NCI-H1092 treated with DMSO at 0.1 percent for 48 hours (cell line): ENCODE results near the gene S100A3.

Source experiments
- DNase-seq: peaks from one replicate; lab custom pipeline; 2025; lab: John Stamatoyannopoulos, UW

The S100A3 gene

DNA sequence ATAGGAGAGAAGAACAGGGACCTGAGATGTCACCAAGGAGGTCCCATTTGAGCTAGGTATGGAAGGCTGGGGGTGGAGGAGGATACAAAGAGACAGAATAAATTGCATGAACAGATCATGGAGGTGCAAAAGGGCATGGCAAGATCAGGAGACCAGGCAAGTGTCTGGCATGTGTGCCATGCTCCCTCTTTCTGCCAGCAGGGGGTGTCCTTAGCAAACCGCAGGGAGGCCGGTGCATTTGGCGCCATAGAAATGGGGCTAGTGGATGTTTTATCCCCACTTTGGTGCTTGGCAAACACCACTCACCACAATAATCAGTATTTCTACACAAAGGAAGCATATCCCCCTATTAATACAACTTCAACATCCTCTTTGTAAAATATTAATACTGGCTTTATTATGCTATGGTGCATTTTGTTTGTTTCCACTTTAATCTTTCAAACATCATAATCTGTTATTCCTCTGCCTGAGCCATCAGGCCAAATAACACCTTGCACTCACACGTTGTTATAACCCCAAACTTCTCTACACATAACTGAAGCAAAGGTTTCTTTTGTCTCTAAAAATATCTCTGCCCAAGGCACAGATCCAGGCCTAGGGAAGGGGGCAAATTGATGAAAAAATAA is 39.2 kb downstream of the S100A3 start:
- DNase-seq, result no peak

GRCh38 chr1:153509036-153509435 is 40.0 kb downstream of the S100A3 start:
- DNase-seq, result no peak

GRCh38 chr1:153507926-153508583 is 41.0 kb downstream of the S100A3 start:
- no peak for DNase-seq

GRCh38 chr1:153506831-153507413 is 42.1 kb downstream of the S100A3 start:
- no peak for DNase-seq

DNA sequence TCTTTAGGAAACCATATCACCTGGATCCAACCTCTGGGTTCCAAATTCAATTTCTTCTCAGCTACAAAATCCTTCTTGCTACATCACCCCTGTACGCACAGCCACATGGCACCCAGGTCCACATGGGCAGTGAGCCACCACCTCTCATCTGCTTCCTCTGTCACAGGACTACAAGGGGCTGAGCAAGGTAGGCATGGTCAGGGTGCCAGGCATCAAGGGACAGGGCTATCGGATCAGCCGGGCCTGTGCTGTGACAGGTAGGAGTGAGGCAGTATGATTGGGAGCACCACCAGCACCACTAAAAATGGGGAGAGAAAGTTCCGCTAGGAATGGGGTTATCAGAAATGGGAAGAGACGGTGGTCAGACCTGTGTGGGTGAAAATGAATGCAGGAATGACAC is 42.7 kb downstream of the S100A3 start:
- DNase-seq, result no peak

- no peak for DNase-seq
Measured at GRCh38 chr1:153505576-153505975, 43.5 kb downstream of the S100A3 start.

DNA sequence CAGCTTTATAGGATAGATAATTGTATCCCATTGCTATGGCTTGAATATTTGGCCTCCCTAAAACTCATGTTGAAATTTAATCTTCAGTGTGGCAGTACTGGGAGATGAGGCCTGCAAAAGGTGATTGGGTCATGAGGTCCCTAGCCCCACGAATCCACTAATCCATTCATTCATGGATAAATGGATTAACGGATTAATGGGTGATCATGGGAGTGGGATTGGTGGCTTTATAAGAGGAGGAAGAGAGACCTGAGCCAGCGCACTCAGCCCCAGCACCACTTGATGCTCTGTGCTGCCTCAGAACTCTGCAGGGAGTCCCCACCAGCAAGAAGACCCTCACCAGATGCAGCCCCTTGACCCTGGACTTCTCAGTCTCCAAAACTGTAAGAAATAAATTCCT is 45.3 kb downstream of the S100A3 start:
- no peak for DNase-seq

DNA sequence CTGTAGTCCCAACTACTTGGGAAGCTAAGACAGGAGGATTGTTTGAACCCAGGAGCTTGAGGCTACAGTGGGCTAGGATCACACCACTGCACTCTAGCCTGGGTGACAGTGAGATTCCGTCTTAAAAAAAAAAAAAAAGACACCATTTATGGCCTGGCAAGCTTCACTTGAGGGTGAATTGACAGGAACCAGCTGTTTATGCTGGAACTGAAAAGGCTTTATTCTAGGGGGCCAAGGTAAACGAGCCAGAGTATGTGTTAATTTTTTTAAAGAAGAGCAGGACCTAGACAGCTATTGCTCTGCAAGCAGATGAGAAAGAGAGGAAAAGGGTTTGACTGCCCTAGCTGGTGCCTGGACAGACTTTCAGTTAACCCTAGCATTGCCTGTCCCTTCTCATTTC is 50.3 kb downstream of the S100A3 start:
- no peak for DNase-seq
